ENCODE measurements around the gene YARS2.

The YARS2 gene

GRCh38 chr12:32755654-32756475 lies at the start of gene YARS2:
Gene YARS2 (minus strand): TSS chr12:32755897. CDS start chr12:32755874, 23 bp downstream.
- DNase-seq = peak; percentile 91 to 92

GRCh38 chr12:32804301-32804700 lies 48.6 kb upstream of the YARS2 start:
- no peak for DNase-seq

- no peak for DNase-seq
These were observed 45.7 kb upstream of the YARS2 start for GRCh38 chr12:32801269-32801980.

GRCh38 chr12:32794281-32794680 lies 38.6 kb upstream of the YARS2 start:
- DNase-seq = no peak

GRCh38 chr12:32789916-32790315 lies 34.2 kb upstream of the YARS2 start:
- DNase-seq = no peak

- DNase-seq = no peak
These were observed 33.7 kb upstream of the YARS2 start for GRCh38 chr12:32789446-32789845.

GRCh38 chr12:32788405-32788804 lies 32.7 kb upstream of the YARS2 start:
- no peak for DNase-seq

GRCh38 chr12:32785557-32785956 lies 29.9 kb upstream of the YARS2 start:
- DNase-seq = no peak

- no peak for DNase-seq
These were observed 27.3 kb upstream of the YARS2 start for GRCh38 chr12:32783029-32783428.

- DNase-seq = no peak
These were observed 24.4 kb upstream of the YARS2 start for GRCh38 chr12:32780071-32780470.

- DNase-seq = no peak
These were observed 22.0 kb upstream of the YARS2 start for GRCh38 chr12:32777691-32778175.

- DNase-seq = no peak
These were observed 21.5 kb upstream of the YARS2 start for GRCh38 chr12:32777159-32777558.

GRCh38 chr12:32776258-32776657 lies 20.6 kb upstream of the YARS2 start:
- no peak for DNase-seq

GRCh38 chr12:32773691-32774090 lies 18.0 kb upstream of the YARS2 start:
- no peak for DNase-seq

- no peak for DNase-seq
These were observed 14.4 kb upstream of the YARS2 start for GRCh38 chr12:32770141-32770540.

GRCh38 chr12:32768518-32768917 lies 12.8 kb upstream of the YARS2 start:
- DNase-seq = no peak

GRCh38 chr12:32765906-32766305 lies 10.2 kb upstream of the YARS2 start:
- no peak for DNase-seq

GRCh38 chr12:32761716-32762115 lies 6.0 kb upstream of the YARS2 start:
- DNase-seq = no peak

- no peak for DNase-seq
These were observed 1.5 kb upstream of the YARS2 start for GRCh38 chr12:32757157-32757556.

- DNase-seq = no peak
These were observed 874 bp upstream of the YARS2 start for GRCh38 chr12:32756476-32757066.

GRCh38 chr12:32755051-32755653 lies 545 bp downstream of the YARS2 start:
- peak; percentile 65 to 77 for DNase-seq

GRCh38 chr12:32754111-32754510 lies 1.6 kb downstream of the YARS2 start:
- DNase-seq = no peak

GRCh38 chr12:32753605-32754004 lies 2.1 kb downstream of the YARS2 start:
- DNase-seq = no peak
